GM21786 (cell line): ENCODE data around the gene SLC22A31.
"Not testable (repeated sequence)": the region's sequence is repeated elsewhere in the genome, so short reads cannot be mapped to it uniquely, and the experiment has no call there.

Experiments
- ATAC-seq: cut with Tn5 transposase; IDR thresholded peaks from one replicate; pipeline ENCODE4 v1.9.1; 2021; ENCODE audit not compliant: unreplicated experiment

Gene SLC22A31

DNA sequence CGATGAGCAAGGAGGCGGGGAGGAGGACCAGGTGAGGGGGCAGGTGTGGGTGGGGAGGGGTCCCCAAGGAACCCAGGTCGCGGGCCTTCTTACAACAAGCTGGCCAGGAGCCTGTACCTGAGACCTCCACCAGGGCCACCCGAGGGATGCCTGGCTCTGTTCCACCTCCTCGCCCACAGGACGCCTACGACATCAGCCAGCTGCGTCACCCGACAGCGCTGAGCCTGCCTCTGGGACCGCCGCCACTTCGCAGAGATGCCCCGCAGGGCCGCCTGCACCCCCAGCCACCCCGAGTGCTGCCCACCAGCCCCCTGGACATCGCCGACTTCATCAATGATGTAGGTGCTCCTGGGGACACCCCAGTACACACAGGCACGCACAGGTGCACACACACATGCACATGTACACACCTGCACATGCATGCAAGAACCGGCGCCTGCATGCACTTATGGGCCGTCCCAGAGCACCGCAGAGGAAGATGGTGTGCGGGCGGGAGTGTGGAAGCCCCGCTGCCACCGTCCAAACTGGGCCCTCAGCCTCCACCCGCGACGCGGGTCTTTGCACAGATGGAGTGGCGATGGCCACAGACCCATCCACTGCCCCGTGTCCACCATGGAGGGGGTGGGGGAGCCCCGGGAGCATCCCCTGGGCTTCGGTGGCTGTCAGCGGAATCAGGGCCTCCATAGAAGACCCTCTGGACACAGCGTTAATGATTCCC is 6.6 kb downstream of the SLC22A31 start:
- no peak for ATAC-seq

DNA sequence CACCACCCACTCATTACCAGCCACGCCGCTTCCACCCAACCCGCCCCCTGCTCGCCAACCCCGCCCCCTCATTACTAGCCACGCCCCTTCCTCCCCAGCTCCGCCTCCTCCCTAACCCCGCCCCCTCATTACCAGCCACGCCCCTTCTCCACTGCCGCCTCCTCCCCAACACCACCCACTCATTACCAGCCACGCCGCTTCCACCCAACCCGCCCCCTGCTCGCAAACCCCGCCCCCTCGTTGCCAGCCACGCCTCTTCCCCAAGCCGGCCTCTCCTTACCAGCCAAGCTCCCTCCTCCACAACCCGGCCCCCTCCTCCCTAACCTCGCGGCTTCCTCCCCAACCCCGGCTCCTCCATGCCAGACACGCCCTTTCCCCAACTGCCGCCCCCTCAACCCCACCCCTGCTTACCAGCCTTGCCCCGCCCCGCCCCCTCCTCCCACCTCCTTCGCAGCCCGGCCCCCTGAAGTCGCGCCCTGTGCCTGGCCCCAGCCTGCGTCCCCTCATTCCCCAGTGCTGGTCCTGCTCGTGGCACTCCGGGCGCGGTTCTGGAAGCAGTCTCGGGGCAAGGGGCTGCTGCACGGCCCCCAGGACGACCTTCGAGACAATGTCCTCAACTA is 7.3 kb downstream of the SLC22A31 start:
- ATAC-seq = no peak

DNA sequence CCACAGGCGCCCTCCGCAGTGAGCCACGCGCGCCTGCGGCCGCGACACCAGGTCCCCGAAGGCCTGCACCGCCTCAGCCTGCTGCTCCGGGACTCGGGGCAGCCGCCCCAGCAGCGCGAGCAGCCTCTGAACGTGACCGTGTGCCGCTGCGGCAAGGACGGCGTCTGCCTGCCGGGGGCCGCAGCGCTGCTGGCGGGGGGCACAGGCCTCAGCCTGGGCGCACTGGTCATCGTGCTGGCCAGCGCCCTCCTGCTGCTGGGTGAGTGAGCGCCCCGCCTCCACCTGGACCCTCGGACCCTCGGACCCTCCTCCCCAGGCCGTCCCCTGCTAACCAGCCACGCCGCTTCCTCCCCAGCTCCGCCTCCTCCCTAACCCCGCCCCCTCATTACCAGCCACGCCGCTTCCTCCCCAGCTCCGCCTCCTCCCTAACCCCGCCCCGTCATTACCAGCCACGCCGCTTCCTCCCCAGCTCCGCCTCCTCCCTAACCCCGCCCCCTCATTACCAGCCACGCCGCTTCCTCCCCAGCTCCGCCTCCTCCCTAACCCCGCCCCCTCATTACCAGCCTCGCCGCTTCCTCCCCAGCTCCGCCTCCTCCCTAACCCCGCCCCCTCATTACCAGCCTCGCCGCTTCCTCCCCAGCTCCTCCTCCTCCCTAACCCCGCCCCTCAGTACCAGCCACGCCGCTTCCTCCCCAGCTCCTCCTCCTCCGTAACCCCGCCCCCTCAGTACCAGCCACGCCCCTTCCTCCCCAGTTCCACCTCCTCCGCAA is 8.0 kb downstream of the SLC22A31 start:
- ATAC-seq = not testable (repeated sequence)

DNA sequence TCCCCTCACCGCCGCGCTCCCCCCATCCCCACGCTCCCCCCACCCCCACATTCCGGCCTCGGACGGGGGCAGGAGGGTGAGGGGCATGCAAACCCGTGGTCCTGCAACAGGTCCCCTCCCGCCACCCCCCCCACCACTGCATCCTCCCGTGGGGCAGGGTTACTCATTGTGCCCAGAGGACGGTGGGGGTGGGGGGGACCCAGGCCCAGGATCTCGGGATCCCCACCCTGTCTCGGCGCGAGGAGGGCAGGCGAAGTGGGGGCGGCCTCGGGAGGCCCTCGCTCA is 8.5 kb downstream of the SLC22A31 start:
- no peak for ATAC-seq

DNA sequence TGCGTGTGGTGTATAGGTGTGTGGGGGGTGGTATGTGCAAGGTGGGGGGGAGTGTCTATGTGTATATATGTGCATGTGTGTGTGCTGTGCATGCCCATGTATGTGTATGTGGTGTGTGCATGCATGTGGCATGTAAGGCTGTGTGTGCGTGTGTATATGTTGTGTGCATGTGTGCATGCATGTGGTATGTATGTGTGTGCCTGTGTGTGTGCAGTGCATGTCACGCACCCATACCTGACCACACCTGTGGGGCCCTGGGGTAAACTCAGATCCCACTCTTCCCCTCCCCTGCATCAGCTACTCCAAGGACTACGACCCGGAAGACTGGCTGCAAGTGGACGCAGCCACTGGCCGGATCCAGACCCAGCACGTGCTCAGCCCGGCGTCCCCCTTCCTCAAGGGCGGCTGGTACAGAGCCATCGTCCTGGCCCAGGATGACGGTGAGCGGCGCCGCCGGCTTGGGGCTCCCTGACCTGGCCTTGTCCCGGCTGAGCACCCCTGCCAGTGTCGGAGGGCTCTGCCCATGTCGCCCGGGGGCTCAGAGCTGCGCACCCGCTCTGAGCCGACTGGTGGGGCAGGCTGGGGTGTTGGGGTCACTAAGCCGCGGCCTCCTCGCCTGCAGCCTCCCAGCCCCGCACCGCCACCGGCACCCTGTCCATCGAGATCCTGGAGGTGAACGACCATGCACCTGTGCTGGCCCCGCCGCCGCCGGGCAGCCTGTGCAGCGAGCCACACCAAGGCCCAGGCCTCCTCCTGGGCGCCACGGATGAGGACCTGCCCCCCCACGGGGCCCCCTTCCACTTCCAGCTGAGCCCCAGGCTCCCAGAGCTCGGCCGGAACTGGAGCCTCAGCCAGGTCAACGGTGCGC is 9.1 kb downstream of the SLC22A31 start:
- ATAC-seq = no peak

DNA sequence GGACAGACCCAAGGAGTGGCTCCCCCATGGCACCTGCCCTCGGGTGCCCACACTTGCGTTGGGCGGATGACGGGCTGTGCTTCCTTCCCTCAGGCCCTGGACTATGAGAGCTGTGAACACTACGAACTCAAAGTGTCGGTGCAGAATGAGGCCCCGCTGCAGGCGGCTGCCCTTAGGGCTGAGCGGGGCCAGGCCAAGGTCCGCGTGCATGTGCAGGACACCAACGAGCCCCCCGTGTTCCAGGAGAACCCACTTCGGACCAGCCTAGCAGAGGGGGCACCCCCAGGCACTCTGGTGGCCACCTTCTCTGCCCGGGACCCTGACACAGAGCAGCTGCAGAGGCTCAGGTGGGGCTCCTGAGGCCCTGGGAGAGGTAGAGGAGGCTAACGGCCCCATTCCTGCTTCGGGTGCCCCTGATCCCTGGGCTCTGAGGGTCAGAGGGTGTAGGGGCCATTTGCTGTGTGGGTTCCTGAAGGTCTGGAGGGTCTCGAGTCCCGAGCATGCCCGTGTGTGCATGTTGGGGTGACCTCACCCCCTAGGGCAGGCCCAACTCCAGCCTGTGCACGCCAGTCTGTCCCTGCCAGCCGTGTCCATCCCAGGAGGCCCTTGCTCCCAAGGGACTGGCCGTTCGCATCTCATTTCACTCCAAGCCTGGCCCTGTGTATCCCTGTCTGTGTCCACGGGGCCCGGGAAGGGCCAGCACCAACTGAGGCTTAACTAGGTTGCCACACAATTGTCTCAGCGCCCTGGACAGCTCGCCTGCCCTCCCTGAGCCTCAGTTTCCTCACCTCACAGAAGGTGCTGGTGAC is 10.0 kb downstream of the SLC22A31 start:
- no peak for ATAC-seq

DNA sequence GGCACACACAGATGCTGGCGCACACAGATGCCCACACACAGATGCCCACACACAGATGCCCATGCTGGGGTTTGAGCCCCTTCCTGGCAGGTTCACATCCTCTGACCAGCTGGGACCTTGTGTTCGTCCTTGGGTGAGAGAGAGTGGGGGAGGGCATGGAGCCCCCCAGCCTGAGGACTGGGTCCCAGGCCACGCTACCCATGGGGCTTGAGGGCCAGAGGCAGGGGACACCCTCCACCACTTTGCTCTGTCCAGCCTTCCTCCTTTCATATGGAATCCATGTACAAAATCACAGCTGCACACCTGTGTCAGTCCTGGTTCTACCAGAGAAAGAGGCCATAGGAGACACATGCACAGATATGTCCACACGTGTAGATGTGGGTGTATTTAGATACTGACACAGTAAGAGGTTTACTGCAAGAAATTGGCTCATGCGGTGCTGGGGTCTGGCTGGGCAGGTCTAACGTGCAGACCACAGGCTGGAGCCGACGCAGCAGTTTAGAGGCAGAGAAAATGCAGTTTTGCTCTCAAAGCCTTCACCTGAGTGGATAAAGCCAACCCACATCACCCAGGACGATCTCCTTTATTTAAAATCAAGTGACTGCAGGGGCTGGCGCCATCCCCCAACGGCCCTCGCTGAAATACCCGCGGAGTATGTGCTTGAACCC is 10.8 kb downstream of the SLC22A31 start:
- no peak for ATAC-seq

DNA sequence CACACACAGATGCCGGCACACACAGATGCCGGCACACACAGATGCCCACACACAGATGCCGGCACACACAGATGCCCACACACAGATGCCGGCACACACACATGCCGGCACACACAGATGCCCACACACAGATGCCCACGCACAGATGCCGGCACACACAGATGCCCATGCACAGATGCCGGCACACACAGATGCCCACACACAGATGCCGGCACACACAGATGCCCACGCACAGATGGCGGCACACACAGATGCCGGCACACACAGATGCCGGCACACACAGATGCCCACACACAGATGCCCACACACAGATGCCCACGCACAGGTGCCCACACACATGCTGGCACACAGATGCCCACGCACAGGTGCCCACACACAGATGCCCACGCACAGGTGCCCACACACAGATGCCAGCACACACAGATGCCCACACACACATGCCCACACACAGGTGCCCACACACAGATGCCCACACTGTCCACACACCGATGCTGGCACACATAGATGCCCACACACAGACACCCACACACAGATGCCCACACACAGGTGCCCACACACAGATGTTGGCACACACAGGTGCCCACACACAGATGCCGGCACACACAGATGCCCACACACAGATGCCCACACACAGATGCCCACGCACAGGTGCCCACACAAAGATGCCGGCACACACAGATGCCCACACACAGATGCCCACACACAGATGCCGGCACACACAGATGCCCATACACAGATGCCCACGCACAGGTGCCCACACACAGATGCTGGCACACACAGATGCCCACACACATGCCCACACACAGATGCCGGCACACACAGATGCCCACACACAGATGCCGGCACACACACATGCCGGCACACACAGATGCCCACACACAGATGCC is 11.6 kb downstream of the SLC22A31 start:
- ATAC-seq = not testable (repeated sequence)

DNA sequence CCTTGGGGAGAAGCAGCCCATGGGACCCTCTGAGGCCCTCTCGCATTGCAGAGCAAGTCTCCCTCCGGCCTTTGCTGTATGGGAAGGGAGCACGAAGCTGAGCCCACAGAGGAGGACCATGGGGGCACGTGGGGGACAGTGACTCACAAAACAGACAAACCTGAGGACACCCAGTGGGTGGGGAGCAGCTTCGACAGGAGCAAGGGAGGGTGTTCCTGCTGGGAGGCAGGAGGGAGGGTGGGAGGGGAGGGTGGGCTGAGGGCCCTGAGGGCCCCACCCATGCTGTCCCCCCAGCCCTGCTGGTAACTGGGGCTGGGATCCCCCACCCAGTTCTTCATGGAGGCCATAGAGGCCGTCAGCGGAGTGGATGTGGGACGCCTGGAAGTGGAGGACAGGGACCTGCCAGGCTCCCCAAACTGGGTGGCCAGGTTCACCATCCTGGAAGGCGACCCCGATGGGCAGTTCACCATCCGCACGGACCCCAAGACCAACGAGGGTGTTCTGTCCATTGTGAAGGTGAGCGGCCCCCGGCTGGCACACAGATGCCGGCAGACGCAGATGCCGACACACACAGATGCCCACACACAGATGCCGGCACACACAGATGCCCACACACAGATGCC is 12.5 kb downstream of the SLC22A31 start:
- ATAC-seq = no peak

DNA sequence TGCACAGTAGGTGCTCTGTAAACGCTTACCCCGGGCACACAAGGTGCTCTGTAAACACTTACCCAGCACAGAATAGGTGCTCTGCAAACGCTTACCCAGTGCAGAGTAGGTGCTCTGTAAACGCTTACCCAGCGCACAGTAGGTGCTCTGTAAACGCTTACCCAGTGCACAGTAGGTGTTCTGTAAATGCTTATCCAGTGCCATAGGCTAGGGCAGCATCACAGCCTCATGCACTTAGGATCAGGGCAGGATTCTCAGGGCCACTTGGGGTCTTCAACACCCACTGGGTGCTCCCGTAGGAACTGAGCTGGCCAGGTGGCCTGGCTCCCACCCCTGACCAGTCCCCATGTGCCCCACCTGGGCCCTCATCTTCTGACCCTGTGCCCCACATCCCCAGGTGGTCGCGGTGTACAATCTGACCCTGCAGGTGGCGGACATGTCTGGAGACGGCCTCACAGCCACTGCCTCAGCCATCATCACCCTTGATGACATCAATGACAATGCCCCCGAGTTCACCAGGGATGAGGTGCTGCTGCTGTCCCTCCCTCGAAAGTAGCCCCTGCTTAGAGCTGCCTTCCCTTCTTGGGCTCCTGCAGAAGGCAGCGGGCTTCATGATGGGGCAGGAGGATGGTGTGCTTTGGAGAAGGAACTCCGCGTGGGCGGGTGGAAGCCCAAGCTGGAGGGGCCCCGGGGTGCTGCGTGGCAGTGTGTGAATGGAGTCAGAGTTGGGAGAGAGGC is 13.1 kb downstream of the SLC22A31 start:
- ATAC-seq = no peak

DNA sequence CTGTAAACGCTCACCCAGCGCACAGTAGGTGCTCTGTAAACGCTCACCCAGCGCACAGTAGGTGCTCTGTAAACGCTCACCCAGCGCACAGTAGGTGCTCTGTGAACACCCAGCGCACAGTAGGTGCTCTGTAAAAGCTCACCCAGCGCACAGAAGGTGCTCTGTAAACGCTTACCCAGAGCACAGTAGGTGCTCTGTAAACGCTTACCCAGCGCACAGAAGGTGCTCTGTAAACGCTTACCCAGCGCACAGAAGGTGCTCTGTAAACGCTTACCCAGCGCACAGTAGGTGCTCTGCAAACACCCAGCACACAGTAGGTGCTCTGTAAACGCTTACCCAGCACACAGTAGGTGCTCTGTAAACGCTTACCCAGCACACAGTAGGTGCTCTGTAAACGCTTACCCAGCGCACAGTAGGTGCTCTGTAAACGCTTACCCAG is 13.7 kb downstream of the SLC22A31 start:
- ATAC-seq = not testable (repeated sequence)

DNA sequence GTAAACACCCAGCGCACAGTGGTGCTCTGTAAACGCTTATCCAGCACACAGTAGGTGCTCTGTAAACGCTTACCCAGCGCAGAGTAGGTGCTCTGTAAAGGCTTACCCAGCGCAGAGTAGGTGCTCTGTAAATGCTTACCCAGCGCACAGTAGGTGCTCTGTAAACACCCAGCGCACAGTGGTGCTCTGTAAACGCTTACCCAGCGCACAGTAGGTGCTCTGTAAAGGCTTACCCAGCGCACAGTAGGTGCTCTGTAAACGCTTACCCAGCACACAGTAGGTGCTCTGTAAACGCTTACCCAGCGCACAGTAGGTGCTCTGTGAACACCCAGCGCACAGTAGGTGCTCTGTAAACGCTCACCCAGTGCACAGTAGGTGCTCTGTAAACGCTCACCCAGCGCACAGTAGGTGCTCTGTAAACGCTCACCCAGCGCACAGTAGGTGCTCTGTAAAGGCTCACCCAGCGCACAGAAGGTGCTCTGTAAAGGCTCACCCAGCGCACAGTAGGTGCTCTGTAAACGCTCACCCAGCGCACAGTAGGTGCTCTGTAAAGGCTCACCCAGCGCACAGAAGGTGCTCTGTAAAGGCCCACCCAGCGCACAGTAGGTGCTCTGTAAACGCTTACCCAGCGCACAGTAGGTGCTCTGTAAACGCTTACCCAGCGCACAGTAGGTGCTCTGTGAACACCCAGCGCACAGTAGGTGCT is 14.3 kb downstream of the SLC22A31 start:
- not testable (repeated sequence) for ATAC-seq

DNA sequence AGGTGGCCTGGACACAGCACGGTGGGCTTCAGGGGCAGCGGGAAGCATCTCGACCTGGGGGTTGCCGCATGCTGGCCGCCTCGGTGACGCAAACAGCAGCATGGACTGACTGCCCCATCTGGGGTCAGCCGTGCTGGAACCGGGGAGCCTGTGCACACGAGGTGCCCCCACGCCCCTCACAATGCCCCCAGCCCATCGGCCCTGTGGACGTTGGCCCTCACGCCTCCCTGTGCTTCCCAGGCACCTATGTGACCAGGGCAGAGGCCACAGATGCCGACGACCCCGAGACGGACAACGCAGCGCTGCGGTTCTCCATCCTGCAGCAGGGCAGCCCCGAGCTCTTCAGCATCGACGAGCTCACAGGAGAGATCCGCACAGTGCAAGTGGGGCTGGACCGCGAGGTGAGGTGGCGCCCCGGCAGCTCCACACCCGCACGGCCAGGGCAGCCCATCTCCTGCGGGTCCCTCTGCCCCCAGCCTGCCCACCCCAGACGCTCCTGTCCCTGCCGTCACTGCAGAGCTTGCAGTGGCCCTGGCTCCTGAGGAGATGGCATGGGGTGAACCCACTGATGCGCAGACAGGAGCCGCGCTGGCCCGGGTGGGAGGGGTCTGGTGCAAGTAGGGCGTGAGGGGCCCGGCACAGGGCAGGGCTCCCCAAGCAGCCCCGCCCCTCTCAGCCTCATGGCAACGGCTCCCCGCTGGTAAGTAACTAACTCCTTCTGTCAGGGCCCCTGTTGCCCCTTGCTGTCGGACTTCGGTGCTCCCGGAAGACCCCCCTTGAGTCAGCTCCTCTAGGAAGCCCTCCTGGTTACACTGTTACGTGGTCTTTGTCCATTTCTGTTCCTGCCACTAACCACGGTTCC is 15.2 kb downstream of the SLC22A31 start:
- ATAC-seq = no peak

DNA sequence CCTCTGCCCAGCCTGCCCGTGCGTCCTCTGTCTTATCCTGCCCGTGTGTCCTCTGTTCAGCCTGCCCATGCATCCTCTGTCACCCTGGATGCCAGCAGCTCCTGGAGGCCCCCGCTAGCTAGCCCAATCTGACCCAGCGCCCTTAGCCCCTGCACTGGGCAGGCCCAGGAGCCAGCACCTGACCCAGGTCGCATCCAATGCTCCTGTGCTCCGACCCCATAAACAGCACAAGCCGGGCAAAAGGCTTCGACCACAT is 15.7 kb downstream of the SLC22A31 start:
- ATAC-seq = no peak

DNA sequence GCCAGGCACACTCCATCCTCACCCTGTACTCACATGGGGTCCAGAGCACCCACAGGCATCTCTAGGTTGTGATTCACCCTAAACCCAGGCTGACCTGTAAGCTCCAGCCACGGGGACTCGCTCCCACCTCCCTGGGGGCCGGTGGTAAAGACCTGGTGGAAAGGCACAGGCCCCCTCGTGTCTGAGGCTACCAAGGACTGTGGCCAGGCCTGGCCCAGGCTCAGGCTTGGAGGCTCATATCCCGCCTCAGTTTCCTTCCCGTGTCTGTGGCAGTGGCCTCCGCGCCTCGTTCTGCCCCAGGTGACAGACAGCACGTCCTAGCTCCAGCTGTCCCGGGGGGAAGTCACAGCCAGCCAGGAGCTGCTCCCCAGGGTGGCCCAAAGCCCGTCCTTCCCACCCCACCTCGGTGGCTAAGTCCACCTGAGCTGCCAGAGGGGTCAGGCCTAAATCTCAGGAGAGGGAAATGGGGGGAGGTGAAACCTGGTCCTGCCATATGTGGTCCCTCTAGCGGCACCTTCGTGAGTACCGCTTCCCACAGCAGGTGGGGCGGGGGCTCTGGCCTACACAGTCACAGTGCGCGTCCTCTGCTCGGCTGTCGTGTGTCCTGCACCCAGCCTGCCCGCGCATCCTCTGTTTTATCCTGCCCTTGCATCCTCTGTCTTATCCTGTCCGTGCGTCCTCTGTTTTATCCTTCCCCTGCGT is 16.2 kb downstream of the SLC22A31 start:
- no peak for ATAC-seq

DNA sequence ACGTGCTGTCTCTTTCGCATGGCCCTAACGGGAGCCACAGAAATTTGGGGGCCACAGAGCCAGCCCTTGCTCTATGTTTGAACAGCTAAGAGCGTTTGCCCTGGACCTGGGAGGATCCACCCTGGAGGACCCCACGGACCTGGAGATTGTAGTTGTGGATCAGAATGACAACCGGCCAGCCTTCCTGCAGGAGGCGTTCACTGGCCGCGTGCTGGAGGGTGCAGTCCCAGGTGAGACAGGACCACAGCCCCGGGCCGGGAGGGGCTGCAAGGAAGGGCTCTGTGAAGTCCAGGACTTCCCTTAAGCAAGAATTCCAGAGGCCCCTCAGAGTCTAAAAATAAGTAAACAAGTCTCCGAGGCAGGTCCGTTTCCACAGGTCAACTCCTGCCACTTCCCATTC is 16.9 kb downstream of the SLC22A31 start:
- ATAC-seq = no peak
